CD4-positive, alpha-beta T cell (primary cell): ENCODE results near the gene TCHH. TPM values are rescaled to one million over a fixed set of nuclear protein-coding genes. Genes with fewer than 3 reads are reported as not detected.

Experiments
- ATAC-seq: fragments of 200-7000 bp; cut with Tn5 transposase; one replicate; pipeline ENCODE4 v1.10.0; 2022; ENCODE audit warnings: mild to moderate bottlenecking; ENCODE audit not compliant: poor library complexity
- CTCF ChIA-PET: fragments of 350-600 bp; sonication (Branson Sonifier 250); formaldehyde crosslinking; loops from one replicate; lab custom pipeline; 2021; ENCODE audit warnings: antibody characterized with exemption, inconsistent platforms; lab: Charles Lee
- POLR2A ChIA-PET: fragments of 350-600 bp; sonication (Branson Sonifier 250); formaldehyde crosslinking; loops from one replicate; lab custom pipeline; 2021; ENCODE audit warnings: antibody characterized with exemption, inconsistent platforms; lab: Charles Lee
- DNase-seq, 14 experiments: peaks; one replicate each; pipeline ENCODE4 v3.0.0-alpha.2; 2013 to 2020; ENCODE audit warnings: mixed read lengths in 2 of 14
- H3K27ac ChIP-seq, 2 donors: one replicate each; pipeline versions ENCODE4 v1.5.1 to v1.7.0; 2013; ENCODE audit warnings: low read length in 2 of 2, low read depth in 1 of 2, mild to moderate bottlenecking in 1 of 2
- H3K27me3 ChIP-seq, 2 experiments: 1 replicate in 1 of 2; 2 replicates in 1 of 2; pipeline versions ENCODE4 v1.6.1 to v1.7.0; 2013; ENCODE audit warnings: low read length in 2 of 2, control low read depth in 1 of 2, mild to moderate bottlenecking in 1 of 2, moderate library complexity in 1 of 2; ENCODE audit not compliant: insufficient read depth in 2 of 2, control insufficient read depth in 1 of 2
- H3K36me3 ChIP-seq: one replicate; pipeline ENCODE4 v1.6.1; 2013; ENCODE audit warnings: low read length, control low read depth; ENCODE audit not compliant: insufficient read depth
- H3K4me1 ChIP-seq: one replicate; pipeline ENCODE4 v1.6.1; 2013; ENCODE audit warnings: low read length, control low read depth; ENCODE audit not compliant: insufficient read depth
- H3K4me3 ChIP-seq: one replicate; pipeline ENCODE4 v1.5.1; 2013; ENCODE audit warnings: mild to moderate bottlenecking, low read length, moderate library complexity
- H3K9me3 ChIP-seq, 2 experiments: 1 replicate in 1 of 2; 2 replicates in 1 of 2; pipeline versions ENCODE4 v1.6.1 to v1.7.0; 2013; ENCODE audit warnings: low read length in 2 of 2, mild to moderate bottlenecking in 2 of 2, control low read depth in 1 of 2, moderate library complexity in 1 of 2; ENCODE audit not compliant: control insufficient read depth in 1 of 2, insufficient read depth in 1 of 2
- H3K27ac Mint-ChIP-seq: one replicate; pipeline ENCODE4 v1.8.0; 2020; ENCODE audit warnings: mixed read lengths
- H3K27me3 Mint-ChIP-seq: one replicate; pipeline ENCODE4 v1.8.0; 2021; ENCODE audit warnings: mixed read lengths
- H3K36me3 Mint-ChIP-seq: one replicate; pipeline ENCODE4 v1.8.0; 2021; ENCODE audit warnings: low read depth, mixed read lengths
- H3K4me1 Mint-ChIP-seq: one replicate; pipeline ENCODE4 v1.8.0; 2021; ENCODE audit warnings: low read depth, mixed read lengths
- H3K4me3 Mint-ChIP-seq: one replicate; pipeline ENCODE4 v1.8.0; 2020; ENCODE audit warnings: mild to moderate bottlenecking, mixed read lengths
- H3K9me3 Mint-ChIP-seq: one replicate; pipeline ENCODE4 v1.8.0; 2020; ENCODE audit warnings: mixed read lengths
- CTCF ChIP-seq: fragments of 200-600 bp; IDR thresholded peaks from one replicate; pipeline ENCODE4 v1.8.0; 2022; ENCODE audit warnings: antibody characterized with exemption, mild to moderate bottlenecking
- intact Hi-C, 2 experiments: fragments of 100-400 bp; cut with DNase I in 1 of 2; cut with micrococcal nuclease in 1 of 2; formaldehyde crosslinking; loops; one replicate each; pipeline versions ENCODE4 v1.15.1 to v1.9.0; 2023 to 2025; cut with DNase I, micrococcal nuclease
- total RNA-seq, 174 experiments: library from RNA in 2 of 174; stranded (reverse) in 2 of 174; gene quantifications; one replicate each; pipeline ENCODE4 v1.2.3 and lab custom pipeline; 2021 to 2026

Gene TCHH
- total RNA-seq, 2 experiments from 2014 or later, result not detected

GRCh38 chr1:152067150-152067549 is 48.1 kb downstream of the TCHH start:
- Mint-ChIP-seq H3K4me3 (no peak overlapping the region), H3K27me3 (peaks cover 31% of the 10 kb centered on the region), H3K27ac (no peak overlapping the region), H3K9me3 (no peaks in the 10 kb centered on the region), H3K4me1 (no peaks in the 10 kb centered on the region), H3K36me3 (no peaks in the 10 kb centered on the region)
- Histone ChIP-seq H3K27ac (no peak overlapping the region), H3K4me1 (no peaks in the 10 kb centered on the region), H3K36me3 (no peaks in the 10 kb centered on the region), H3K27me3 (peaks cover 9 to 16% of the 10 kb centered on the region in 2 experiments), H3K9me3 (no peaks in the 10 kb centered on the region), H3K4me3 (no peak overlapping the region)
- no peak for DNase-seq
- CTCF ChIA-PET, result no interaction called here
- no peak for ATAC-seq
- intact Hi-C loops, result no loop called here
- no peak for TF ChIP-seq CTCF
- POLR2A ChIA-PET, result no interaction called here

GRCh38 chr1:152061952-152062351 is 53.3 kb downstream of the TCHH start:
- no peak overlapping the region for H3K27ac Mint-ChIP-seq
- H3K4me3 Mint-ChIP-seq, result no peak overlapping the region
- no peaks in the 10 kb centered on the region for H3K36me3 Mint-ChIP-seq
- H3K9me3 ChIP-seq, result no peaks in the 10 kb centered on the region
- no peaks in the 10 kb centered on the region for H3K4me1 ChIP-seq
- TF ChIP-seq CTCF, result no peak
- ChIA-PET POLR2A (no interaction called here), CTCF (no interaction called here)
- H3K36me3 ChIP-seq, result no peaks in the 10 kb centered on the region
- peaks cover 14 to 24% of the 10 kb centered on the region in 2 experiments for H3K27me3 ChIP-seq
- no peak overlapping the region for H3K27ac ChIP-seq
- H3K4me3 ChIP-seq, result no peak overlapping the region
- H3K27me3 Mint-ChIP-seq, result peaks cover 28% of the 10 kb centered on the region
- DNase-seq, result no peak
- no peaks in the 10 kb centered on the region for H3K9me3 Mint-ChIP-seq
- ATAC-seq, result no peak
- intact Hi-C loops, result no loop called here
- no peaks in the 10 kb centered on the region for H3K4me1 Mint-ChIP-seq

Other genes starting within 250 kb of the TCHH start
- 10 to 100 TPM; 24.0 to 24.5 TPM for gene THEM4, start 205.9 kb downstream of the TCHH start, total RNA-seq
- 100 to 1,000 TPM; 189 to 204 TPM for gene S100A10, start 121.6 kb downstream of the TCHH start, total RNA-seq
- 10 to 100 TPM; 23.6 to 24.1 TPM for gene S100A11, start 78.4 kb downstream of the TCHH start, total RNA-seq
- gene TCHHL1, start 26.4 kb downstream of the TCHH start, total RNA-seq, result not detected
- gene RPTN, start 43.8 kb upstream of the TCHH start, total RNA-seq, result not detected
- not detected for gene HRNR, start 108.7 kb upstream of the TCHH start, total RNA-seq
- gene FLG, start 209.8 kb upstream of the TCHH start, total RNA-seq, result not detected
- gene FLG2, start 244.6 kb upstream of the TCHH start, total RNA-seq, result not detected